ENCODE data around the gene GNAL.

GRCh38 chr18:11901826-11902438 is 212.9 kb downstream of the GNAL start:
- TF ChIP-seq, protein P1, sequence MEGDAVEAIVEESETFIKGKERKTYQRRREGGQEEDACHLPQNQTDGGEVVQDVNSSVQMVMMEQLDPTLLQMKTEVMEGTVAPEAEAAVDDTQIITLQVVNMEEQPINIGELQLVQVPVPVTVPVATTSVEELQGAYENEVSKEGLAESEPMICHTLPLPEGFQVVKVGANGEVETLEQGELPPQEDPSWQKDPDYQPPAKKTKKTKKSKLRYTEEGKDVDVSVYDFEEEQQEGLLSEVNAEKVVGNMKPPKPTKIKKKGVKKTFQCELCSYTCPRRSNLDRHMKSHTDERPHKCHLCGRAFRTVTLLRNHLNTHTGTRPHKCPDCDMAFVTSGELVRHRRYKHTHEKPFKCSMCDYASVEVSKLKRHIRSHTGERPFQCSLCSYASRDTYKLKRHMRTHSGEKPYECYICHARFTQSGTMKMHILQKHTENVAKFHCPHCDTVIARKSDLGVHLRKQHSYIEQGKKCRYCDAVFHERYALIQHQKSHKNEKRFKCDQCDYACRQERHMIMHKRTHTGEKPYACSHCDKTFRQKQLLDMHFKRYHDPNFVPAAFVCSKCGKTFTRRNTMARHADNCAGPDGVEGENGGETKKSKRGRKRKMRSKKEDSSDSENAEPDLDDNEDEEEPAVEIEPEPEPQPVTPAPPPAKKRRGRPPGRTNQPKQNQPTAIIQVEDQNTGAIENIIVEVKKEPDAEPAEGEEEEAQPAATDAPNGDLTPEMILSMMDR (IDR thresholded peaks at IDR 0.05; ENCODE audit: borderline replicate concordance, extremely low read depth, low read length, poor library complexity, severe bottlenecking) = no peak
- TF ChIP-seq EZH2 (IDR thresholded peaks at IDR 0.05; ENCODE audit: borderline replicate concordance, low read depth, low read length, severe bottlenecking) = no peak

Data from DND-41 (cell line).